Adrenal gland (tissue), 5 donors: ENCODE data around the gene SLC9C1.
A peak's percentile ranks its signal among the peaks of the same experiment; 100 is the strongest.

Source experiments
- CTCF ChIP-seq, 6 experiments: fragments of 450-650 bp in 4 of 6; fragments of 200-600 bp in 2 of 6; sonication (generic) in 1 of 6; IDR thresholded peaks; 1 replicate in 5 of 6; 2 replicates in 1 of 6; pipeline versions ENCODE4 v1.5.1 to v1.8.0; 2016 to 2021; ENCODE audit warnings: antibody characterized with exemption in 6 of 6, mild to moderate bottlenecking in 2 of 6, moderate library complexity in 1 of 6
- POLR2A ChIP-seq, 2 donors: fragments of 450-650 bp; IDR thresholded peaks; one replicate each; pipeline ENCODE4 v1.6.1; 2017; ENCODE audit warnings: antibody characterized with exemption in 2 of 2, mild to moderate bottlenecking in 2 of 2, moderate library complexity in 1 of 2
- donor health status: DM: no; HTN: no; CAD: no.

- no peak for TF ChIP-seq POLR2A (IDR thresholded peaks at IDR 0.05)
- TF ChIP-seq CTCF (IDR thresholded peaks at IDR 0.05) = peak in 5 of 6 experiments; percentile 16 to 55 (median 53)
Observed at GRCh38 chr3:112327371-112327951, 33.4 kb upstream of the SLC9C1 start.
